Activated naive CD4-positive, alpha-beta T cell treated with anti-CD3 and anti-CD28 coated beads for 36 hours (primary cell): ENCODE results near the gene GOLGA8A. TPM values are rescaled to one million over a fixed set of nuclear protein-coding genes. Genes with fewer than 3 reads are reported as not detected.
A peak's percentile ranks its signal among the peaks of the same experiment; 100 is the strongest.
"Not testable (repeated sequence)": the region's sequence is repeated elsewhere in the genome, so short reads cannot be mapped to it uniquely, and the experiment has no call there.

Experiments used
- CTCF ChIA-PET: fragments of 350-600 bp; sonication (Branson Sonifier 250); formaldehyde crosslinking; loops from one replicate; lab custom pipeline; 2021; ENCODE audit warnings: antibody characterized with exemption; lab: Charles Lee
- DNase-seq: peaks from one replicate; pipeline ENCODE4 v3.0.0-alpha.2; 2020
- H3K27ac Mint-ChIP-seq: one replicate; pipeline ENCODE4 v1.8.0; 2021; ENCODE audit warnings: mild to moderate bottlenecking, mixed read lengths
- H3K27me3 Mint-ChIP-seq: one replicate; pipeline ENCODE4 v1.8.0; 2021; ENCODE audit warnings: low read depth, mixed read lengths
- H3K36me3 Mint-ChIP-seq: one replicate; pipeline ENCODE4 v1.8.0; 2021; ENCODE audit warnings: low read depth, mixed read lengths
- H3K4me1 Mint-ChIP-seq: one replicate; pipeline ENCODE4 v1.8.0; 2021; ENCODE audit warnings: low read depth, mixed read lengths
- H3K4me3 Mint-ChIP-seq: one replicate; pipeline ENCODE4 v1.8.0; 2021; ENCODE audit warnings: mild to moderate bottlenecking, moderate library complexity, mixed read lengths
- H3K9me3 Mint-ChIP-seq: one replicate; pipeline ENCODE4 v1.8.0; 2021; ENCODE audit warnings: mixed read lengths
- intact Hi-C: fragments of 100-400 bp; cut with micrococcal nuclease; formaldehyde crosslinking; loops from one replicate; pipeline ENCODE4 v1.15.1; 2023
- total RNA-seq, 2 experiments: library from RNA; stranded (reverse); gene quantifications; one replicate each; pipeline ENCODE4 v1.2.3, GENCODE V29; 2021

GOLGA8A gene
- total RNA-seq, 2 experiments from 2014 or later = 38.7 to 44.5 TPM

GRCh38 chr15:34436126-34436955, 1.3 kb downstream of the GOLGA8A start:
- Mint-ChIP-seq H3K9me3 (no peaks in the 10 kb centered on the region), H3K4me1 (peaks cover 2% of the 10 kb centered on the region), H3K27ac (no peak overlapping the region)

DNA sequence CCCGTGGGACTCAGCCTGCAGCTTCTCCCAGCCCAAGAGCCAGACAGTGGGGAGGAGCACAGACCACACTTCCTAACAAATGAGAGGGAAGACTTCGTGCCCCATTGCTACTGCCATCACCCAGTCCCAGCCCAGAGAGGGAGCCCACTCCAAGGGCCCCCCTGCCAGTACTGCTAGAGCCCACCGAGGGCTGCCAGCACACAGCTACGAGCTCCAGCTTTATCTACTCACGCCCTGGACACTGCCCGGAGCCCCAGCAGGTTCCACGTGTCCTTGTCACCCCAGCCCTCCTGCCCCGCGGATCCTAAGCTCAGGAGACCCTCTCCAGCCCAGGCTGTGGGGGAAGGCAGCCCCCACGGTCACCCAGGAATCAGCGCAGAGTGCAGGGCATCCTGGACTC, 1.9 kb downstream of the GOLGA8A start:
- H3K27ac Mint-ChIP-seq = no peak overlapping the region
- no peaks in the 10 kb centered on the region for H3K36me3 Mint-ChIP-seq
- no peaks in the 10 kb centered on the region for H3K9me3 Mint-ChIP-seq
- H3K4me3 Mint-ChIP-seq = no peak overlapping the region
- CTCF ChIA-PET = no interaction called here
- H3K27me3 Mint-ChIP-seq = peaks cover 4% of the 10 kb centered on the region
- peaks cover 2% of the 10 kb centered on the region for H3K4me1 Mint-ChIP-seq
- intact Hi-C loops = no loop called here
- no peak for DNase-seq

More at GRCh38 chr15:34436126-34436955, 1.3 kb downstream of the GOLGA8A start:
- CTCF ChIA-PET = no interaction called here
- intact Hi-C loops = no loop called here
- Mint-ChIP-seq H3K4me3 (peak overlapping the region; percentile 64), H3K36me3 (no peaks in the 10 kb centered on the region), H3K27me3 (peaks cover 4% of the 10 kb centered on the region)
- peak; percentile 6 for DNase-seq

- Mint-ChIP-seq H3K9me3 (no peaks in the 10 kb centered on the region), H3K4me1 (peaks cover 2% of the 10 kb centered on the region), H3K4me3 (no peak overlapping the region), H3K27me3 (peaks cover 4% of the 10 kb centered on the region), H3K36me3 (no peaks in the 10 kb centered on the region), H3K27ac (no peak overlapping the region)
- CTCF ChIA-PET = no interaction called here
- no peak for DNase-seq
- intact Hi-C loops = no loop called here
These were observed 2.8 kb downstream of the GOLGA8A start for GRCh38 chr15:34434627-34435305.

DNA sequence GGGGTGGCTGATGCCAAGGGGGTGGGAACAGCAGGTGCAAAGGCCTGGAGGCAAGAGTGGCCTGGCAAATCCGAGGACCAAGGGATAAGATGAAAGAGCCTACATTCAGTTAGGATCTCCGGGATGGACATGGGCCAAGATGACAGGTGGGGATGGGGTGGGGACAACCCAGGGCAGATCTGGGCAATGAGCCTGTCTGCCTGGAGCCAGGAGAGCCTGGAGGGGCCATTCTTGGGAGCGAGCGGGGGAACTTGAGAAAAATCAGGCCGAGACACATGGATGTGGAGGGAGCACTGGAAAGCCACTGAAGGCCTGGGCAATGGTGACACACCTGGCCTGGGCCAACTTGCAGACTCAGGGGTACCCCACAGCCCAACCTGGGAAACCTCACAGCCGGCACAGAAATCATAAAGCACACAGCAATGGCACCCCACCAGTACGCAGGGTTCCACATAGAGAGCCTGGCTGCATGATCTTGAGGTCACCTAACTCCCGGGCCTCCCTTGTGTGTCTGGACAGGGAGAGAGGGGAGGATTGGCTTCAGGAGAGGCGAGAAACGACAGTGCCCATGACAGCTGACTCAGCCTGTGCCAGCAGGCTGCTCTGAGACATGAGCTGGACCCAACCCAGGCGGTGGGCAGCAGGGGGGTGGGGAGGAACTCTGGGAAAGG, 3.5 kb downstream of the GOLGA8A start:
- H3K36me3 Mint-ChIP-seq, H3K4me3 Mint-ChIP-seq, H3K4me1 Mint-ChIP-seq, H3K27me3 Mint-ChIP-seq, H3K9me3 Mint-ChIP-seq, CTCF ChIA-PET, intact Hi-C loops, H3K27ac Mint-ChIP-seq, DNase-seq: not testable (repeated sequence)

DNA sequence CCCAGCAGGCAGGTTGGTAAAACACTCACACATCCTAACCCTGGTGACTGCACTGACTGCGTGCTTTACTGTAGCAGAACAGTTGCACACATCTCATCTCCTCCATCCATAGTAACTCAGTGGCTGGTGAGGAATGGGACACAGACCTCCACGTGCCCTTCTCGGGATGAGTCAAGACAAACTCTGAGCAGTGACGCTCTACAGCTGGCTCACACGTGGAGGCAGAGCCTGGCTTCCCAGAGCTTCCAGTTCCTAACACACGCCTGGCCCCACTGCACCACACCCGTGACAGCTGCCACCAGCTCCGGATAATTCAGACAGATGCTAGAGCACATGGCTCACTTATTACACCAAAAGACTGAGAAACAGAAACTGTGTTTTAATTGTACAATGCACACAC, 7.0 kb downstream of the GOLGA8A start:
- CTCF ChIA-PET = interaction anchor here (0.7 kb wide), 1 partner anchor 87 kb away, joined by 3 read pairs; no protein-coding TSS in a partner anchor
- H3K27ac Mint-ChIP-seq, H3K36me3 Mint-ChIP-seq, H3K27me3 Mint-ChIP-seq, DNase-seq, H3K9me3 Mint-ChIP-seq, intact Hi-C loops, H3K4me3 Mint-ChIP-seq, H3K4me1 Mint-ChIP-seq: not testable (repeated sequence)

GRCh38 chr15:34423425-34424090, 14.1 kb downstream of the GOLGA8A start:
- H3K4me1 Mint-ChIP-seq, CTCF ChIA-PET, H3K27me3 Mint-ChIP-seq, H3K4me3 Mint-ChIP-seq, H3K27ac Mint-ChIP-seq, H3K36me3 Mint-ChIP-seq, intact Hi-C loops, H3K9me3 Mint-ChIP-seq, DNase-seq: not testable (repeated sequence)

- DNase-seq, H3K4me3 Mint-ChIP-seq, H3K27ac Mint-ChIP-seq, H3K27me3 Mint-ChIP-seq, intact Hi-C loops, H3K4me1 Mint-ChIP-seq, H3K9me3 Mint-ChIP-seq, H3K36me3 Mint-ChIP-seq, CTCF ChIA-PET: not testable (repeated sequence)
These were observed 16.7 kb downstream of the GOLGA8A start for GRCh38 chr15:34420953-34421352.

GRCh38 chr15:34418435-34418834, 19.2 kb downstream of the GOLGA8A start:
- H3K36me3 Mint-ChIP-seq, CTCF ChIA-PET, DNase-seq, H3K4me1 Mint-ChIP-seq, H3K9me3 Mint-ChIP-seq, H3K27me3 Mint-ChIP-seq, H3K4me3 Mint-ChIP-seq, intact Hi-C loops, H3K27ac Mint-ChIP-seq: not testable (repeated sequence)

GRCh38 chr15:34409511-34409910, 28.1 kb downstream of the GOLGA8A start:
- DNase-seq, CTCF ChIA-PET, H3K27ac Mint-ChIP-seq, H3K9me3 Mint-ChIP-seq, intact Hi-C loops, H3K36me3 Mint-ChIP-seq, H3K4me1 Mint-ChIP-seq, H3K27me3 Mint-ChIP-seq, H3K4me3 Mint-ChIP-seq: not testable (repeated sequence)

GRCh38 chr15:34408973-34409372, 28.6 kb downstream of the GOLGA8A start:
- intact Hi-C loops, H3K27ac Mint-ChIP-seq, H3K4me3 Mint-ChIP-seq, H3K27me3 Mint-ChIP-seq, H3K4me1 Mint-ChIP-seq, DNase-seq, H3K9me3 Mint-ChIP-seq, CTCF ChIA-PET, H3K36me3 Mint-ChIP-seq: not testable (repeated sequence)

- H3K27me3 Mint-ChIP-seq, H3K9me3 Mint-ChIP-seq, H3K4me1 Mint-ChIP-seq, H3K4me3 Mint-ChIP-seq, DNase-seq, H3K36me3 Mint-ChIP-seq, CTCF ChIA-PET, intact Hi-C loops, H3K27ac Mint-ChIP-seq: not testable (repeated sequence)
These were observed 33.7 kb downstream of the GOLGA8A start for GRCh38 chr15:34403899-34404298.

- intact Hi-C loops, DNase-seq, CTCF ChIA-PET, H3K9me3 Mint-ChIP-seq, H3K4me3 Mint-ChIP-seq, H3K27me3 Mint-ChIP-seq, H3K36me3 Mint-ChIP-seq, H3K27ac Mint-ChIP-seq, H3K4me1 Mint-ChIP-seq: not testable (repeated sequence)
These were observed 34.4 kb downstream of the GOLGA8A start for GRCh38 chr15:34403160-34403598.
